ENCODE measurements around the gene ADRA2C.

ADRA2C gene

GRCh38 chr4:3741217-3742011, 24.8 kb upstream of the ADRA2C start:
- Mint-ChIP-seq H3K4me3 (no peak overlapping the region), H3K4me1 (ENCODE audit: low read depth in 2 of 2) (no peaks in the 10 kb centered on the region), H3K36me3 (ENCODE audit: insufficient read depth) (no peaks in the 10 kb centered on the region), H3K27ac (no peak overlapping the region), H3K27me3 (peaks cover 72 to 90% of the 10 kb centered on the region in 2 donors), H3K9me3 (peaks cover 0 to 3% of the 10 kb centered on the region in 2 donors)
- no peak for DNase-seq
- no peak for ATAC-seq (replicated peaks)

- H3K4me3 Mint-ChIP-seq: no peak overlapping the region
- no peak for ATAC-seq (replicated peaks)
- no peaks in the 10 kb centered on the region for H3K4me1 Mint-ChIP-seq (ENCODE audit: low read depth in 2 of 2)
- H3K36me3 Mint-ChIP-seq (ENCODE audit: insufficient read depth): no peaks in the 10 kb centered on the region
- H3K9me3 Mint-ChIP-seq: peaks cover 0 to 3% of the 10 kb centered on the region in 2 donors
- no peak overlapping the region for H3K27ac Mint-ChIP-seq
- DNase-seq: no peak
- H3K27me3 Mint-ChIP-seq: peaks cover 68 to 87% of the 10 kb centered on the region in 2 donors
These were observed 23.6 kb upstream of the ADRA2C start for GRCh38 chr4:3742610-3743009.

- DNase-seq (no peak), ATAC-seq (replicated peaks) (no peak)
- H3K36me3 Mint-ChIP-seq (ENCODE audit: insufficient read depth): no peaks in the 10 kb centered on the region
- H3K27me3 Mint-ChIP-seq: peaks cover 64 to 87% of the 10 kb centered on the region in 2 donors
- H3K4me1 Mint-ChIP-seq (ENCODE audit: low read depth in 2 of 2): no peaks in the 10 kb centered on the region
- no peak overlapping the region for H3K4me3 Mint-ChIP-seq
- no peak overlapping the region for H3K27ac Mint-ChIP-seq
- peaks cover 0 to 3% of the 10 kb centered on the region in 2 donors for H3K9me3 Mint-ChIP-seq
These were observed 22.0 kb upstream of the ADRA2C start for GRCh38 chr4:3744232-3744631.

- H3K4me3 Mint-ChIP-seq: no peak overlapping the region
- no peaks in the 10 kb centered on the region for H3K36me3 Mint-ChIP-seq (ENCODE audit: insufficient read depth)
- no peak overlapping the region for H3K27ac Mint-ChIP-seq
- ATAC-seq (replicated peaks) (no peak), DNase-seq (no peak)
- no peaks in the 10 kb centered on the region for H3K4me1 Mint-ChIP-seq (ENCODE audit: low read depth in 2 of 2)
- H3K27me3 Mint-ChIP-seq: peaks cover 67 to 91% of the 10 kb centered on the region in 2 donors
- H3K9me3 Mint-ChIP-seq: peaks cover 0 to 3% of the 10 kb centered on the region in 2 donors
These were observed 21.3 kb upstream of the ADRA2C start for GRCh38 chr4:3744901-3745300.

- H3K27me3 Mint-ChIP-seq: peaks cover 64 to 92% of the 10 kb centered on the region in 2 donors
- H3K4me3 Mint-ChIP-seq: no peak overlapping the region
- H3K36me3 Mint-ChIP-seq (ENCODE audit: insufficient read depth): no peaks in the 10 kb centered on the region
- ATAC-seq (replicated peaks) (no peak), DNase-seq (no peak)
- H3K4me1 Mint-ChIP-seq (ENCODE audit: low read depth in 2 of 2): no peaks in the 10 kb centered on the region
- no peak overlapping the region for H3K27ac Mint-ChIP-seq
- H3K9me3 Mint-ChIP-seq: peaks cover 0 to 3% of the 10 kb centered on the region in 2 donors
These were observed 20.1 kb upstream of the ADRA2C start for GRCh38 chr4:3745886-3746656.

GRCh38 chr4:3746701-3747580, 19.2 kb upstream of the ADRA2C start:
- no peak overlapping the region for H3K4me3 Mint-ChIP-seq
- peaks cover 67 to 94% of the 10 kb centered on the region in 2 donors for H3K27me3 Mint-ChIP-seq
- H3K4me1 Mint-ChIP-seq (ENCODE audit: low read depth in 2 of 2): no peaks in the 10 kb centered on the region
- ATAC-seq (replicated peaks): no peak
- H3K27ac Mint-ChIP-seq: no peak overlapping the region
- no peak for DNase-seq
- no peaks in the 10 kb centered on the region for H3K36me3 Mint-ChIP-seq (ENCODE audit: insufficient read depth)
- H3K9me3 Mint-ChIP-seq: peaks cover 0 to 2% of the 10 kb centered on the region in 2 donors

GRCh38 chr4:3747581-3747904, 18.6 kb upstream of the ADRA2C start:
- Mint-ChIP-seq H3K27ac (no peak overlapping the region), H3K4me3 (no peak overlapping the region), H3K27me3 (peaks cover 65 to 94% of the 10 kb centered on the region in 2 donors), H3K4me1 (ENCODE audit: low read depth in 2 of 2) (no peaks in the 10 kb centered on the region), H3K9me3 (no peaks in the 10 kb centered on the region), H3K36me3 (ENCODE audit: insufficient read depth) (no peaks in the 10 kb centered on the region)
- no peak for ATAC-seq (replicated peaks)
- DNase-seq: no peak

- no peaks in the 10 kb centered on the region for H3K36me3 Mint-ChIP-seq (ENCODE audit: insufficient read depth)
- no peak overlapping the region for H3K4me3 Mint-ChIP-seq
- DNase-seq (no peak), ATAC-seq (replicated peaks) (no peak)
- H3K4me1 Mint-ChIP-seq (ENCODE audit: low read depth in 2 of 2): no peaks in the 10 kb centered on the region
- no peaks in the 10 kb centered on the region for H3K9me3 Mint-ChIP-seq
- H3K27ac Mint-ChIP-seq: no peak overlapping the region
- H3K27me3 Mint-ChIP-seq: peaks cover 58 to 94% of the 10 kb centered on the region in 2 donors
These were observed 17.9 kb upstream of the ADRA2C start for GRCh38 chr4:3748136-3748898.

GRCh38 chr4:3749081-3749480, 17.1 kb upstream of the ADRA2C start:
- peaks cover 55 to 87% of the 10 kb centered on the region in 2 donors for H3K27me3 Mint-ChIP-seq
- no peak overlapping the region for H3K27ac Mint-ChIP-seq

GRCh38 chr4:3750334-3750733, 15.9 kb upstream of the ADRA2C start:
- Mint-ChIP-seq H3K27me3 (peaks cover 53 to 87% of the 10 kb centered on the region in 2 donors), H3K4me3 (no peak overlapping the region), H3K27ac (no peak overlapping the region), H3K36me3 (ENCODE audit: insufficient read depth) (no peaks in the 10 kb centered on the region), H3K4me1 (ENCODE audit: low read depth in 2 of 2) (no peaks in the 10 kb centered on the region), H3K9me3 (no peaks in the 10 kb centered on the region)
- no peak for ATAC-seq (replicated peaks)
- no peak for DNase-seq

More at GRCh38 chr4:3749081-3749480, 17.1 kb upstream of the ADRA2C start:
- no peak overlapping the region for H3K4me3 Mint-ChIP-seq
- H3K36me3 Mint-ChIP-seq (ENCODE audit: insufficient read depth): no peaks in the 10 kb centered on the region
- DNase-seq: no peak
- H3K4me1 Mint-ChIP-seq (ENCODE audit: low read depth in 2 of 2): no peaks in the 10 kb centered on the region
- H3K9me3 Mint-ChIP-seq: no peaks in the 10 kb centered on the region
- no peak for ATAC-seq (replicated peaks)

GRCh38 chr4:3752022-3752421, 14.2 kb upstream of the ADRA2C start:
- Mint-ChIP-seq H3K9me3 (peaks cover 0 to 2% of the 10 kb centered on the region in 2 donors), H3K36me3 (ENCODE audit: insufficient read depth) (peaks cover 2% of the 10 kb centered on the region), H3K27me3 (peaks cover 56 to 93% of the 10 kb centered on the region in 2 donors), H3K4me3 (no peak overlapping the region), H3K4me1 (ENCODE audit: low read depth in 2 of 2) (no peaks in the 10 kb centered on the region), H3K27ac (no peak overlapping the region)
- no peak for DNase-seq
- no peak for ATAC-seq (replicated peaks)

GRCh38 chr4:3753726-3754412, 12.3 kb upstream of the ADRA2C start:
- Mint-ChIP-seq H3K4me3 (no peak overlapping the region), H3K4me1 (ENCODE audit: low read depth in 2 of 2) (no peaks in the 10 kb centered on the region), H3K27ac (no peak overlapping the region), H3K36me3 (ENCODE audit: insufficient read depth) (peaks cover 2% of the 10 kb centered on the region), H3K9me3 (peaks cover 0 to 2% of the 10 kb centered on the region in 2 donors), H3K27me3 (peaks cover 43 to 82% of the 10 kb centered on the region in 2 donors)
- DNase-seq (no peak), ATAC-seq (replicated peaks) (no peak)
